GM21786 (cell line): ENCODE data around the gene FBXW12.
"Not testable (repeated sequence)": the region's sequence is repeated elsewhere in the genome, so short reads cannot be mapped to it uniquely, and the experiment has no call there.

ENCODE experiments used
- ATAC-seq: cut with Tn5 transposase; IDR thresholded peaks from one replicate; pipeline ENCODE4 v1.9.1; 2021; ENCODE audit not compliant: unreplicated experiment

The FBXW12 gene

GRCh38 chr3:48372377-48372770, 355 bp downstream of the FBXW12 start:
- ATAC-seq, result no peak

- no peak for ATAC-seq
Measured at GRCh38 chr3:48372862-48373435, 930 bp downstream of the FBXW12 start.

GRCh38 chr3:48387634-48388033, 15.6 kb downstream of the FBXW12 start:
- ATAC-seq, result no peak

GRCh38 chr3:48388966-48389365, 16.9 kb downstream of the FBXW12 start:
- ATAC-seq, result no peak

GRCh38 chr3:48394391-48394790, 22.4 kb downstream of the FBXW12 start:
- no peak for ATAC-seq

- no peak for ATAC-seq
Measured at GRCh38 chr3:48395714-48396113, 23.7 kb downstream of the FBXW12 start.

GRCh38 chr3:48397767-48398681, 26.0 kb downstream of the FBXW12 start:
- ATAC-seq, result no peak

GRCh38 chr3:48398701-48399386, 26.8 kb downstream of the FBXW12 start:
- no peak for ATAC-seq

GRCh38 chr3:48399387-48400172, 27.6 kb downstream of the FBXW12 start:
- ATAC-seq, result no peak

- no peak for ATAC-seq
Measured at GRCh38 chr3:48400824-48401433, 28.9 kb downstream of the FBXW12 start.

- not testable (repeated sequence) for ATAC-seq
Measured at GRCh38 chr3:48401434-48401901, 29.4 kb downstream of the FBXW12 start.

GRCh38 chr3:48402281-48402732, 30.3 kb downstream of the FBXW12 start:
- no peak for ATAC-seq

GRCh38 chr3:48402907-48403306, 30.9 kb downstream of the FBXW12 start:
- ATAC-seq, result no peak

- ATAC-seq, result no peak
Measured at GRCh38 chr3:48403533-48404439, 31.8 kb downstream of the FBXW12 start.

- ATAC-seq, result no peak
Measured at GRCh38 chr3:48404440-48405342, 32.7 kb downstream of the FBXW12 start.

GRCh38 chr3:48405343-48405881, 33.4 kb downstream of the FBXW12 start:
- no peak for ATAC-seq

GRCh38 chr3:48405971-48406370, 34.0 kb downstream of the FBXW12 start:
- ATAC-seq, result no peak
